HT-29 (cell line): ENCODE results near the gene UBXN10. TPM values are rescaled to one million over a fixed set of nuclear protein-coding genes. Genes with fewer than 3 reads are reported as not detected.

Source experiments
- DNase-seq: peaks from one replicate; pipeline ENCODE4 v3.0.0-alpha.2; 2015; ENCODE audit warnings: low spot score
- total RNA-seq: library from RNA; depleted of rRNA; stranded (reverse); fragments of >200 nt; shearing (Covaris generic); gene quantifications from 2 replicates; pipeline ENCODE4 v1.2.3, GENCODE V29; 2014

Gene UBXN10
- total RNA-seq, 1 experiment from 2014 or later: 3.1 TPM

- peak; percentile 87 for DNase-seq
These were observed 33.8 kb upstream of the UBXN10 start for GRCh38 chr1:20151906-20152598.

- DNase-seq: no peak
These were observed 33.3 kb upstream of the UBXN10 start for GRCh38 chr1:20152599-20152930.

GRCh38 chr1:20153000-20153418, 32.9 kb upstream of the UBXN10 start:
- DNase-seq: no peak

- no peak for DNase-seq
These were observed 31.5 kb upstream of the UBXN10 start for GRCh38 chr1:20154301-20154831.

- no peak for DNase-seq
These were observed 27.4 kb upstream of the UBXN10 start for GRCh38 chr1:20158358-20159070.

GRCh38 chr1:20160034-20160433, 25.9 kb upstream of the UBXN10 start:
- DNase-seq: no peak

GRCh38 chr1:20164694-20165202, 21.1 kb upstream of the UBXN10 start:
- no peak for DNase-seq

- peak; percentile 32 for DNase-seq
These were observed 20.4 kb upstream of the UBXN10 start for GRCh38 chr1:20165522-20165951.

GRCh38 chr1:20166051-20166450, 19.8 kb upstream of the UBXN10 start:
- DNase-seq: no peak

GRCh38 chr1:20167126-20167525, 18.8 kb upstream of the UBXN10 start:
- no peak for DNase-seq

GRCh38 chr1:20168564-20169491, 17.1 kb upstream of the UBXN10 start:
- no peak for DNase-seq

- no peak for DNase-seq
These were observed 16.0 kb upstream of the UBXN10 start for GRCh38 chr1:20169932-20170331.

- DNase-seq: no peak
These were observed 13.8 kb upstream of the UBXN10 start for GRCh38 chr1:20172033-20172590.

- DNase-seq: no peak
These were observed 10.8 kb upstream of the UBXN10 start for GRCh38 chr1:20174937-20175666.

- no peak for DNase-seq
These were observed 7.1 kb upstream of the UBXN10 start for GRCh38 chr1:20178634-20179370.

GRCh38 chr1:20179371-20180128, 6.3 kb upstream of the UBXN10 start:
- no peak for DNase-seq

- no peak for DNase-seq
These were observed 5.6 kb upstream of the UBXN10 start for GRCh38 chr1:20180129-20180843.

GRCh38 chr1:20180844-20181207, 5.1 kb upstream of the UBXN10 start:
- DNase-seq: no peak

- no peak for DNase-seq
These were observed 3.5 kb upstream of the UBXN10 start for GRCh38 chr1:20182415-20182814.
